Cardiac fibroblast (primary cell): ENCODE data around the gene ANO6.

Experiments used
- DNase-seq, 2 donors: peaks; one replicate each; pipeline versions ENCODE4 v3.0.0 to v3.0.0-alpha.2; 2010; ENCODE audit warnings: low read depth in 2 of 2
- H3K4me3 ChIP-seq, 2 donors: replicated peaks in 1 of 2; 1 replicate in 1 of 2; 2 replicates in 1 of 2; pipeline ENCODE4 v1.5.1; 2011; ENCODE audit warnings: low read depth in 2 of 2, low read length in 2 of 2, mild to moderate bottlenecking in 2 of 2, moderate library complexity in 1 of 2
- TF ChIP-seq, protein P1 (sequence below): IDR thresholded peaks from one replicate; pipeline ENCODE4 v1.5.1; 2011; ENCODE audit warnings: low read depth, mild to moderate bottlenecking, low read length, inconsistent platforms

Gene ANO6

DNA sequence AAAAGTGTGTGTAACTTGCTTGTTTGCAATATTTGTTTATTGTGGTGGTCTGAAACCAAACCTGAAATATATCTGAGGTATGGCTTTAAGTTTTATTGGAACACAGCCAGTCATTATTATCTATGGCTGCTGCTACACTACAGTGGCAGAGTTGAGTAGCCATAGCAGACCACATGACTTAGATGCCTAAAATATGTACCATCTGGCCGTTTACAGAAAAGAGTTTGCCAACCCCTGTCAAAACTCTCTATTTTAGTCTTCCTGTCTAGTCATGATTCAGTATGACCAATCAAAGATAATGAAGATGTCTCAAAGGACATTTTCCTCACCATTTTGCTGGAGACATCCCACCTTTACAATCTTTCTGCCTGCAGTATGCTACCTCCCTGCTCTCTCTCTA is 242.3 kb downstream of the ANO6 start:
- TF ChIP-seq, protein P1, sequence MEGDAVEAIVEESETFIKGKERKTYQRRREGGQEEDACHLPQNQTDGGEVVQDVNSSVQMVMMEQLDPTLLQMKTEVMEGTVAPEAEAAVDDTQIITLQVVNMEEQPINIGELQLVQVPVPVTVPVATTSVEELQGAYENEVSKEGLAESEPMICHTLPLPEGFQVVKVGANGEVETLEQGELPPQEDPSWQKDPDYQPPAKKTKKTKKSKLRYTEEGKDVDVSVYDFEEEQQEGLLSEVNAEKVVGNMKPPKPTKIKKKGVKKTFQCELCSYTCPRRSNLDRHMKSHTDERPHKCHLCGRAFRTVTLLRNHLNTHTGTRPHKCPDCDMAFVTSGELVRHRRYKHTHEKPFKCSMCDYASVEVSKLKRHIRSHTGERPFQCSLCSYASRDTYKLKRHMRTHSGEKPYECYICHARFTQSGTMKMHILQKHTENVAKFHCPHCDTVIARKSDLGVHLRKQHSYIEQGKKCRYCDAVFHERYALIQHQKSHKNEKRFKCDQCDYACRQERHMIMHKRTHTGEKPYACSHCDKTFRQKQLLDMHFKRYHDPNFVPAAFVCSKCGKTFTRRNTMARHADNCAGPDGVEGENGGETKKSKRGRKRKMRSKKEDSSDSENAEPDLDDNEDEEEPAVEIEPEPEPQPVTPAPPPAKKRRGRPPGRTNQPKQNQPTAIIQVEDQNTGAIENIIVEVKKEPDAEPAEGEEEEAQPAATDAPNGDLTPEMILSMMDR = no peak
- no peak overlapping the region for H3K4me3 ChIP-seq
- peak; percentile 64 to 65 for DNase-seq

DNA sequence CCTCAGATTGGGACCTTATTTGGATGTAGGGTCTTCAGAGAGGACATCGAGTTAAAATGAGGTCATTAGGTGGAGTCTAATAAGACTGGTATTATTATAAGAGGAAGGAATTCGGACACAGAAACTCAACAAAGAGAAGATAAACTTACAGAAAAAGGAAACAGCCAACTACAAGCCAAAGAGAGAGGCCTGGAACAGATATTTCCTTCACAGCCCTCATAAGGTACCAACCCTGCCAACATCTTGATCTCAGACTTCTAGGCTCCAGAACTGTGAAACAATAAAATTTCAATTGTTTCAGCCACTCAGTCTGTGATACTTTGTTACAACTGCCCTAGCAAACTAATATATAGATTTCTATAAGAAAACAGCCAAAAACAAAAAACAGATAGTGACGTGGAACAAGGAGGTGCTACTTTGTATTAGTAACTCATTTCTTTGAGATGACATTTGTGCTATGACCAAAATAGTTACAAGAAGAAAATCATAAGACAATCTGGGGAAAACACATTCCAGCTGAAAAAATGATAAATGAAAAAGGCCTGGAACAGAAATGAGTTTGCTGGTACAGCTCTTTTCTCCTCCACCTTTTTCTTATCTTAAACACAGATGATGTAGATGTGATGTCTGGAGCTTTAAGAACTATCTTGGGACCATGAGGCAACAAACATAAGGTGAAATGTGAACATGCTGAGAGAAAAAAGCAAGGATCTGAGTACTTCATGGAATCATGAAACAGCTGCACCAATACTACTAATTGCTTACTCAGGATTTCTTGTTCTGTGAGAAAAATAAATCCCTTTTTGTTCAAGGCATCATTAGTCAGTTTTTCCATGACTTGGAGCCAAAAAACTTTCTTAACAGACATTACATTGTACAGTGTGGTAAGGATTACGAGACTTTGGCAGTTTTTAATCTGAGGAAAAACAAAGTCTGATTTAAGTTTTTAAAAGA is 243.2 kb downstream of the ANO6 start:
- TF ChIP-seq, protein P1 = no peak
- DNase-seq = peak; percentile 92 to 94
- no peak overlapping the region for H3K4me3 ChIP-seq

DNA sequence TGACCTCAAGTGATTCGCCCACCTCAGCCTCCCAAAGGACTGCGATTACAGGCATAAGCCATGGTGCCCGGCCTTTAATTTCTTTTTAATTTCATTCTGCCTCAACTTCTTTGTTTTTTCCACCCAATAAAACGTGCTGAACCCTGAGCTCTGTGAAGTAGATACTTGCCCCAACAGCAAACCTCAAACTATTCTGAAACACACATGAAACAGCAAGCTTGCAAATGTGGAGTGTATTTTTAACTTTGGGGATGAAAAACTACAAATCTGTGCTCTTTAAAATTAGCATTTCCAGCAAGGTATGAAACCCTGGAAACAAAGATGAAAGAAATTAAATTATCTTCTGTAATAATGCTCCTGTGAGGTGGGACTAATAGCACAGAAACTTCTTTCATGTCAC is 246.6 kb downstream of the ANO6 start:
- TF ChIP-seq, protein P1 = no peak
- H3K4me3 ChIP-seq = no peak overlapping the region
- no peak for DNase-seq

DNA sequence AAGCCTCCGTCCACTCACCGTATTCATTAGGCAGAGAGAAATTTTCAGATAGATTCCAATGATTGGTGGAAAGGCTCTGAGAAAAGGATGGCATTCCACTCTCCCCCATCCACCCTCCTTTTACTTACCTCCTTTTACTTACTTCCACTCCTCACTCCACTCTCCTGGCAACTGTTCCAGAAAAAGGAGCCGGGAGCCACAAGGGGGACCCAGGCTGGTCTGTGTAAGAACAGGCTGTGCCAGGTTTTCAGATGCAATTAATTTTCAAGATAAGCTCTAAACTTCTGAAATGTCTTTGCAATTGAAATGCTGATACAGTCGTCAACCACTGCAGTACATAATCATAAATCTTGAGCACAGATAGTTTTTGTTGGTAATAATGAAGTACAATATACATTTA is 248.8 kb downstream of the ANO6 start:
- DNase-seq = peak in 1 of 2 donors; percentile 10
- no peak overlapping the region for H3K4me3 ChIP-seq
- TF ChIP-seq, protein P1 = no peak

DNA sequence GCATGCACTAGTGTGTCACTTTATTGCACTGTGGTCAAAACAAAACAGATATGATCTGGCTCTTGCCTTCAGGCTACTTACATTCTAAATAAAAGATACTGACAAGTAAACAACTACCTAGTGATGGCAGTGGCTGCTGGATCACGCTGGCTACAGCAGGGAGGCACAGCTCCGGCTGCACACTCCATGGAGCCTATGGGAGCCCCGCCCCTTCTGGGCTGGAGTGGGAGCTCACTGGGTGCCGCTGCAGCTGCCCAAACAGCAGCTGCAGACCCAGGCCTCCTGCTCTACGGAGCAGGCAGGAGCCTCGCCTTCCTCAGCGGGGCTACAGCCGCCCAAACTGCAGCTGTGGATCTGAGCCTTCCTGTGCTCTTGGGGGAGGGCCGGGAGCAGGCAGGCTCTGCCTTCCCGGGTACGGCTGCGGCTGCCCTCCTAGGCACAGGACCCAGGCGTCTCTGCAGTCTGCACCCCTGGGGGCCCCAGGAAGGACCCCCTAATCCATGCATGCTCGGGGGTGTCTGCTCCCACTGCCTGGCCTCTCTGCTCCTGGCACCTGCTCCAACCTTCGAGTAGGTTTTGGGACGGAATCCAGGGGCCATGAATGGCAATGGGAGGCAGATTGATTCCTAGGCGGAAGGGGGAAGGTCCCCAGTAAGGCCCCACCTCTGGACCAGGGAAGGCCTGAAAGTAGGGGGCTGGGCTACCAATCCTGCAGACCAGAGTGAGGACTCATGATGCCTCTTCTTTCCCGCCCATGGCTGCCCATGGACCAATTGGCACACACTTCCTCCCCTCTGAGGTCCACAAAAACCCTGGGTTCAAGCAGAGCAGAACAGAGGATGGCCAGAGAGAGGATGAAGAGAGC is 253.1 kb downstream of the ANO6 start:
- H3K4me3 ChIP-seq = no peak overlapping the region
- TF ChIP-seq, protein P1 = no peak
- DNase-seq = no peak

DNA sequence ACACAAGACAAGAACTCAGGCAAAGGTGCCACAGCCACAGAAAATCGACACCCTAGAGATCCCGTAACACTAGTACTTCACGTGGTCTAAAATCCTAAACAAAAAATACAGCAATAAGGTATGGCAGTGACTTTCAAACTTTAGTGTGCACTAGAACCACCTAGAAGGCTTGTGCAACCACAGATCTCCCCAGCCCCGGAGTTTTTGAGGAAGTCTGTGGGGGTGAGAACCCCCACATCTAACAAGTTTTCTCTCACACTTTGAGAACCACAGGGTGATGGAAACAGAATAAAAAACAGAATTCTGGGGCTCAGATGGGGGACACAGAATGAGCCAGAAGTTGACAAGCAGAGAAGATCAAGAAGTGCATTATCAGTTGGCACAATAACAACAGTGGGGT is 254.0 kb downstream of the ANO6 start:
- no peak for DNase-seq
- TF ChIP-seq, protein P1 = no peak
- H3K4me3 ChIP-seq = no peak overlapping the region
